ENCODE results near the gene KAT7.

Gene KAT7

DNA sequence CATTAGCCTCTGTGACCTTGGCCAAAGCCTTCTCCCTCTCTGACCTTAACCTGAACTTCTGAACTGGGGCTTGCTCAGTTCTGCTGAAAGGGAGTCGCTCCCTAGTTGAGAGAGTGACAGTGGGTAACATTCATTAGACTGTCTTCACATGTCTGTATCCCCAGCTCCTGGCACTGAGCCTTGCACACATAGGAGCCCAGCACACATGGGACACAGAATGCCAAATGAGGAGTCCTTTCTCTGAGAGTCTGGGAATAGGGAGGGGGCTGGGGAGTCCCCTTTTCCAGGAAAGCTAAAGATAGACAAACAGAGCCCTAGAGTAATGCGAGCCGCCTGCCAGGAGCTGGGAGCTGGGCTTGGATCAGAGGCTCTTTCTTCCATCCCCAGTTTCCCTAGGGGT is 56.8 kb downstream of the KAT7 start:
- DNase-seq = no peak

DNA sequence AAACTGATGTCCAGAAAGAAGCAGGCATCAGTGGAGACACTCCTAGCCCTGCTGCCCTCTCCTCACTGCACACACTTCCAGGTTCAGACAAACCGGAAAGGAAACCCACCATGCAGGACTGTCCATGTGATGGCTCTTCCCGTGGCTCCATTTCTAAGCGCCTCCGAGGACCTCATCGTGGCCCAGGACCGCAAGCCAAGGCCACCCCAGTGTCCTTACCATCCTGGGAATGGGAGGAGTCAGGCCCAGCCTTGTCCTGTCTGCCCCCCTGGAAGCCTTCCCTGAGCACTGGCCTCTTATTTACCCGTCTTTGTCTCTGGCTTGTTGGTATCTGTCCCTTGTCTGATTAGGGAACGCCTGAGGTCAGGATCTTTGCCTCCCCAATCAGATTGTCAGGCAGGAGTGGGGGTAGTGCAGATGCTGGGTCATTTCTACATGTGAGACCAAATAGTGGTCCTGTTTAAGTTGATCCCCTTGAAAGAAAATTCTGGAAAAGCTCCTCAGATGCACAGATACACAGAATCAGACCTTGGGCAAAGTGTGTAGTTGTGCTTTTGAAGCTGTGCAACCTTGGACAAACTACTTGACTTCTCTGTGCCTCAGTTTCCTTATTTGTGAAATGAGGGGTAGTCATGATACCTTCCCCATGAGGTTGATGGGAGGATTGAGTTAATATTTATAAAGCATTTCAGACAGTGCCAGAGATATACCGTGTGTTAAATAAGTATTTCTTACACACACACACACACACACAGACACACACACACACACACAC is 58.6 kb downstream of the KAT7 start:
- no peak for DNase-seq

DNA sequence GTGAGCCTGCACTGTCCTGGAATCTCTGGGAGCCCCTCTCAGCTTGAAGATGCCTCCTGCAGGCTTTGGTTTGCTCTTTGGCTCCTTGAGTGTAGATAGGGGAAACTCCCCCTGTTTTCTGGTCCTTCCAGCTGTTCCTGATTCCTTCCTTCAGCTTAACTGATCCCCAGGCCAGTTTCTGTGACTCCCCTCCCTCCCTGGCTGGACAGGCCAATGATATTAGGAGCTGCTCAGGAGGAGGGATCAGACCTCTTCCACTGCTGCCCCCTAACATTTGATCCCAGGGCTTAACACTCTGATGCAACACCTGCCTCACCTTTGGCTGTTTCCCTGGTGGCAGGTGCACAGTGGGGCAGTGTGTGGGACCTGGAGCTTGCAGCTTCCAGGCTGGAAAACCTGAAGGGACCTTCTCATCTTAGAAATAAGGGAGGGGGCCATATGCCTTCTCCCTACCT is 59.6 kb downstream of the KAT7 start, which contains the start of gene TAC4:
Gene TAC4 (minus strand): TSS at position 51 of the 455 bp plus-strand sequence. CDS start 52 bp downstream, outside the sequence.
- no peak for DNase-seq

DNA sequence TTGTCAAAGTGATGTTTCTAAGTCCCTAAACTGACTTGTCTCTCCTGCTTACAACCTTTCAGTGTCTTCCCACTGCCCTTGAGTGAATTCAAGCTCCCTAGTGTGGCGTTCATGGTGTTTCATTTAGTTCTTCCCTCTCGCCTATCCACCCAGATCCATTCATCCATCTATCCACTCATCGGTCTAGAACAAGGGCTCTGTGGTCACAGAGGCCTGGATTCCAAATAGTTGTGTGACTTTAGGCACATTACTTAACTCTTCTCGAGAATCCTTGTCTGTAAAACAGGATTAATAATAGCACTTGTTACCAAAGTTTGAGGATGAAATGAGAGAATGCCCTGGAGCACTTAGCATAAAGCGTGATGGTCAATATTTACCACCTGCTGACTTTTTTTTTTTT is 60.3 kb downstream of the KAT7 start:
- no peak for DNase-seq

DNA sequence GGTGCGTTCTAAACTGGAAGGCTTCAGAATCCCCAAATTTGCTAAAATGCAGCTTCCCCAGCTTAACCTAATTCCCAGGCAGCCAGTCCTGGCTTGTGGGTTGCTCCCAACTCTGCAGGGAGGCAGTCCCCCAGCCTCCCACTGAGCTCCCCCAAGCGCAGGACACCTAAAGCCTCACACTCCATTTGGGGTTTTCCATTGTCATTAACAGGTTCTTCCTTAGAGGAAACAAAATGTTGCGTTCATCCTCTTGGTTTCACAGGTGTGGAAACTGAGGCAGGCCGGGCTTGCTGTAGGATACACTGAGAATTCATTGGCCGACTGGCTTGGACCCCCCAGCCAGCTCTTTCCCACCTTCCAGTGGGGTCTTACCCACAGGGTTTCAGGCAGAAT is 61.7 kb downstream of the KAT7 start:
- DNase-seq = no peak

DNA sequence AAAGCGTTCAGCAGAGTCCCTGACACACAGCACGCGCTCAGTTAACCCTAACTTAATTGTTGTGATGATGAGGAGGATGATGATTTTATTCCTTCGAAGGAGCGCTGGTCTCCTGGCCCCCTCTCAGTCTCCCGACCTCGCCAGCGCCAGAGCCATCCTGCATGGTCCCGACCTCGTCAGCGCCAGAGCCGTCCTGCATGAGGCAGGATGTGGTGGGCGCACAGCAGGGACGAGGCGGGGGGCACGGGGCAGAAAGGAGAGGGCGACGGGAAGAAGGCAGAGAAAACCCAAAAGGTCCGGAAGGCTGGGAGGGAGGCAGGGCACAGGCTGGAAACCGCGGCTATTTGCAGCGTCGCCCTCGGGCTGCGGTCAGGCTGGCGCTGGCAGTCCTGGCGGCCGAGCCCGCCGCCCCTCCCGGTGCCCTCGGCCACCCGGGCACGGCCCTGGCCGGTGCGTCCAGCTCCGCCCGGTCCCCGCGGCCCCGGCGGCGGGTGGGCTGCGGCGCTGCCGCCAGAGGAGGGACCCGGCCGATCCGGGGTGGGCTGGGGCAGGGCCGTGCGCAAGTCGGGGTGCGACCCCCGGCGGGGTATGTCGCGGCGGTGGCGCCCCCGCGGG is 62.4 kb downstream of the KAT7 start:
- no peak for DNase-seq

DNA sequence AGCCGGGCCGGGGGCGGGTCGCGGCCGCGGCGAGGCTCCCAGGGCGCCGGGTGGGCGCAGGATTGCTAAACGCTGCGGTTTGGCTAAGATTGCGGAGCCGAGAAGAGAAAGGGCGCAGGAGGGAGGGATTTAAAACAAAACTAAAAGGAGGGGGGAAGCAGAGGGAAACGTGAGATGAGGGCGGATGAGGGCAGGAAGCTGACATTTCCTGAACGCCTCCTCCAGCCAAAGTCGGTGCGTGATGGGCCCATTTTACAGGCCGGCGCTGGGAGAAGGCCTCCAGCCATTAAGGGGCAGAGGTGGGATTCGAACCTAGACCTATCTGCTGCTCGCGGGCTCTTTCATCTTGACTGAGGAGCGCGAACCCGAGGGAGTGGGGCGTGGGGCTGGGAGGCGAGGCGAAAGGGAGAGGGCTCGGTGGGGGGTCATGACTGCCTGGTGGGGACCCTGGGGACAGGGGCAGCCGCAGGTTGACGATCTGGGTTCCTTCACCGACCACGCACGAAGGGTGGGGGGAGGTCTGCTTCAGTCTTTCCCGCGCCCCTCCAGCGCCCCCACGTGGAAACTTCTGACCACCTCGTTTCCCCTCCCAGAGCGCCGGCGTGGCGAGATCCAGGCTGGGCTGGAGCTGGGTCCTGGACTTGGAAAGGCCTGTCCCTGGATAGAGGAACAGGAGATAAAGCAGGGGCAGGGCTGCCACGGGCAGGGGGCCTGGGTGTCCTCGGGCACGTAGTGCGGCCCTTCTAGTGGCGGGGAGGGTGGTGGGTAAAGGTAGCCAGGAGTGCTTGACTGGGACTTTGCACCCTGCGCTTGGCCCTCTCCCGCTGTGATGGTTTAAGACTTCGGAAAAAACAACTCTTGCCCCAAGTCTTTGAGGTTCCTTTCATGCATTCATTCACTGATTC is 63.2 kb downstream of the KAT7 start:
- DNase-seq = no peak

DNA sequence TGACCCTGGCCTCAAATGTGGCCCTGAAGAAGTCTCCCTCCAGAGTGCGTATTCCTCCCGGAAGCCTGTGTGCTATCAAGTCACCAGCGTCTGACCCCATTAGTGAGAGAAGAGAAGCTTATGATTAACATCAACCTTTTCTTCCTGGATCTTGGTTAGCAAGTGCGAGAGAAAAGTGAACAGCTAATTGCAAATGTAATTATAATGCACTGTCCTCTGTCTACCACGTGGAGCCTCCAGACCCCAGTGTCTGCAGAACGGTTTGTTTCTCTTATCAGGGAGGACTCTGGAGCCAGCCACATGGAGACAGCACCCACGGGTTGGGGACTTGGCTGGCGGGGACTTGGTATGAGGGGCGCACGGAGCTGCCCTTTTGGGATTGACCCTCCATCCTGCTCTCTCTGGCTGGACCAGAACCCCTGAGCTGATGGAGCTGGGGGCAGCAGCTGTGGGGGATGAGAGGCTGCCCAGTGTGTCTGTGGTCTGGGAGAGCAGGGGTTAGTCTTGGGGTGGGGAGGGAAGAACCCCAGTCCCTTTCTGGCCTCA is 65.1 kb downstream of the KAT7 start:
- DNase-seq = no peak

DNA sequence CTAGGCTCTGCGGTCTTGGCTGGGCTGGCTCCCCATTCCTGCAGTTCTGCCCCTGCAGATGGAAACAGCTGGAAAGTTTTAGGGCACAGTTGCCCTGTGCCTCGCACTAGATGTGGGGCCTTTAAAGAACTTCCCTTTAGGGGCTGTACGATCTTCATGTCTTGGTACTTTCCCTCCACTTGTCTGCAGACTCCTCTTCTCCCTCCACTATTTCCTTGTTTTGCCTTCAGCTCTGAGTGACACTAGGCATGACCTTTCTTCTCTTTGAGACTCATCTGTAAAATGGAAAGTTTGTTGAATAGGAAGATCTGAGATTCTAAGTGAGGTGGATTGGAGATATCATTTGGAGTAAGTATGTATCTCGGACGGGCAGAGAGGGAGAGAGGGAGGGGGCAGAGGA is 65.6 kb downstream of the KAT7 start:
- DNase-seq = no peak

DNA sequence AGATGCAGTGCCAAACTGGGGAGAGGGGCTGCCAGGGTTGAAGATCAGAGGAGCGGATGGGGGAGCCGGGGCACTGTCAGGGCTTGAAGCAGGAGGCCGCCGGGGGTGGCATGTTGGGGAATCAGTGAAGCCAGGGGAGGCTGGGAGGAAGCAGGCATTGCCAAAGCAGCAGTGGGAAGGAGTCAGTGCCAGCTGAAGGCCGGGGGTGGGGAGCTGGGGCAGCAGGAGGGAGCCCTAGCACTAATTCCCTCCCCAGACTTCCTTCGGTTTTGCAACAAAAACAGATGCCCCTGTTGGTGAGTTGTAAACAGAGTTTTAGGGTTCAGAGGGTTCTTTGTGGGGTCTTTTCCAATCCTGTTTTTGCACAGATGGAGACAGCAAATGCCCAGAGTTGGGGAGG is 70.3 kb downstream of the KAT7 start:
- DNase-seq = no peak

DNA sequence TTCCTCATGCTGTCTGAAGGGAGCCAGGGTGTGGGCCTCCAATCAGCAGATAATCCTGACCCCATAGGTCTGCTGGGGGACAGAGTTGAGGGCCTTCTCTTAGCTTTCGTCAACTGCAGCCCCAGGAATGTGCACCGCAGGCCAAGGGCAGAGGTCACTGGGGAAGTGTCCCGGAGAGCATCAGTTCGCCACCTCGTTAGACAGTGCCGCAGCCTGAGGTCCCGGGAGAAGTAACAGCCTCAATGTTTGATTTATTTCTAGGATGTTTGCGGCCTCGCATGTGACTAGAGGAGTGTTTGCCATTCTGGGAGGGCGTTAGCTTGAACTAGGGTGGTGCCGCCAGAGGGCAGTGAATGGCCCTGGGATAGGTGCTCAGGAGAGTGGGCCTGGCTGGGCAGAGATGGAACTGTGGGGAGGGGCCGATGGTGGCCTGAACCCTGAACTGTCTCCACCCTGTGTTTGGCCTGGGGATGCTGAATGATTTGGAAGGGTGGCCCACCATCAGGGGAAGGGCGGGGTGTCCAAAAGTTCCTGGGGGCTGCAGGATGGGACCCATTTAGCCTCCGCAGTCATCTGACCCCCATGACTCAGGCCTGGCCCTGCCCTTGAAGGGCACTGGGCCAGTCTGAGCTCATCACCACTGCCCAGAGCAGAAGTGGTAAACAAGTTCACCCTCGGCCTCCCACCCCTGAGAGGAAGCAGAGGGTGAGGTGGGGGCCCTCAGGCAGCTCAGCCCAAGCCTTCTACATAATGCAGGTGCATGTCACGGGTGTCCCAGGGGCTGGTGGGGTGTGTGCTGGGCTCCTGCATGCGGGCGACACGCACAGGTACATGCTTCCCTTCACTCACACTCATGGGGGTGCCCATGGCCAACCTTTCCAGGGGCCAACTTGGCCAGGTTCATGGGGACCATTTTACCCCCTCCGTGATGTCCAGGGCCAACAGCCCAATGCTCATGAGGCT is 71.8 kb downstream of the KAT7 start:
- no peak for DNase-seq

DNA sequence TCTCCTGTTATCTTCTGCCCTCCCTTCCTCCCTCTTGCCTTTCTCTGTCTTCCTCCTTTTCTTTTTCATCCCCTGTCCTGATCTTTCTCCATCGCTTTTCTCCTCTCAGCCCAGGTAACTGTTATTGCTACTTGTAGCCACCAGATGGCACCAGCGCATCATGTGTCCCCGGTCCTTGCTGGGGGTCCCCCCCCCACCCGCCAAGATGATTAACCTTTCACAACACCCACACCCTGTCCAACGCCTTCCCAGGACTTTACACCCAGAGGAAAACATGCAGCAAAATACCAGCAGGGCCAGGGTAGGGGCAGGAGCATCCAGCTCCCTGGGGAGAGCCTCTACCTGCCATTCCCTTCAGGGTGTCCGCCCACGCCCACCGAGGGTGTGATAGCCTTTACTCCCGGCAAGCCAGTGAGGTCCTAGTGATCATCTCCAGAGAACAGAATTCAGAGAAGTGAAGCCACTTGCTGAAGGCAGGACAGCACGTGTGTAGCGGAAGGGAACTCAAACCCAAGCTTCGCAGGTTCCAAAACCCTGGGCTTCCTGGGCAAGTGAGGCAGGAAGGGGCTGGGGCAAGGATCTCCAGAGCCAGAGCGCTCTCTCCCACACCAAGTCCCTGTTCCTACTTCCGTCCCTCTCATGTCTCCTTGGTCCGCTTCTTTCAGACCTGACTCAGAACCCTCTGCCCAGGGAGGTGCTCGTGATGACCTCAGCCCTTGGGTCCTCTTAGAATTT is 72.8 kb downstream of the KAT7 start:
- DNase-seq = no peak

DNA sequence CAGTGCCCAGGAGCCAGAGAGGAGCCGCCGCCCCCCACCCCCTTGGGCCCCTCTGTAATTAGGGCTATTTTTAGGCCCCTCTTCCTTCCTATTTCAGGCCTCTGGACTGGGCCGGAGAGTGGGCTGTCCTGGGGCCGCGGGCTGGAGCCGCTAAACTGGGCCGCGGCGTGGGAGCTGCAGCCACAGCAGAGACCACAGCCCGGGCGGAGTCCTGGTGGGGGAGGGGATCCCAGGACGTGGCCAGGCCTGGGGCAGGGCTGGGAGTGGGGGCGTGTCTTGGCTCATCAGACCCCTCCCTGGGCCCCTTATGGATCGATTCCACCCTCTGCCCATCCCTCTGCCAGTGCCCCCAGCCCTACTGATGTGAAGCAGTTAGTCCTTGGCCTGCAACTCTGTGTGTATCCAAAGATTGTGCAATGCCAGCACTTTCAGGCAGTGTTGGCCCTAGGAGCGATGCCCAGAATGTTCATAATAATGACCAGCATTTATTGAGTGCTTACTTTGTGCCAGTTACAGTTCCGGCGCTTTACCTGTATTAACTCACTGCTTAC is 74.4 kb downstream of the KAT7 start:
- DNase-seq = no peak

DNA sequence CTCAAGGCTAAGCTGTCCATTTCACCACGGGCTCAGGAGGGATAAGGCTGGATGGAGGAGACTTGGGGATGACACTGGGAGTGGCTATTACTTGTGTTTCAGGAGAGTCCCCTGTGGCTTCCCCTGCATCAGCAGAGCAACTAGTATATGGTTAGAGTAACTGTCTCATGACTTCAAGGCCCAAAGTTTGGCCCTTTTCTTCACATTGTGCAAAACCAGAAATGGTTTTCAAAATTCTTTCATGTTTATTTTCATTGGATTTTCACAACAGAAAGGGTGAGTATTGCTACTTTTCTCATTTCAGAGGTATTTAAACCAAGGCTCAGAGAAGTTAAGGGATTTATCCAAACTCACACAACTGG is 77.5 kb downstream of the KAT7 start:
- no peak for DNase-seq

DNA sequence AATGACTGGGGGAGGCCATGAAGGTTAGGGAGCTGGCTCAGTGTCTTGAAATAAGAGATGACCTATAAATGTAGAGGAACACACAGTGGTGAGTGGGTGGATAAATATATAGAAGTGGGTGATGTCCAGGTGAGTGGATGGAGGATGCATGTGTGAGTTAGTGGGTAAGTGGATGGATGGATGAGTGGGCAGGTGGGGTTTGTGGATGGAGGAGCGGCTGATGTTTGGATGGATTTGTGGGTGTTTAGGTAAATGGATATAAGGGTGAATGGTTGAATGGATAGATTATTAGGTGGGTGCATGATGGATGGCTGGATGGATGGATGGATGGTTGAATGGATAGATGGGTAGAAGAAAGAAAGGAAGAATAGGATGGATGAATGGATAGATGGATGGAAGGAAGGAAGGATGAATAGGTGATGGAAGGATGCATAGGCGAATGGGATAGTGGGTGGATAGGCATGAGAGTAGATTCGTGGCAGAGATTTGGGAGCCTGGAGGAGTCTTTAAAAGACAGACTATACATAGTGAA is 78.5 kb downstream of the KAT7 start:
- DNase-seq = no peak

DNA sequence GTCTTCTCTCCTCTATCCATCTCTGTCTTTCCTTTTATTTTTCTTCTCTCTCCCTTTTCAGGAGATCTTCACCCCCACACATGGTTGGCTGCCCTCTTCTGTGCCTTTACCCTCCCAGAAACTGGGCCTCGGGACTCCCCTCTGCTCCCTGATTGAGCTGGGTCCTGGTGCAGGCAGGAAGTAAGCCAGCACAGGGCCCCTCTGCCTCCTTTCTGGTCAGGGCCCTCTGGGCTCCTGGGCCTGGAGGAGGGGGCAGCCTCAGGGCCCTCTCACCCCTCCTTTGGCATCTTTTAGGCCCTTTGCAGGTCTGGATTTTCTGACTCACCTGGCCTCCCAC is 80.5 kb downstream of the KAT7 start:
- no peak for DNase-seq

DNA sequence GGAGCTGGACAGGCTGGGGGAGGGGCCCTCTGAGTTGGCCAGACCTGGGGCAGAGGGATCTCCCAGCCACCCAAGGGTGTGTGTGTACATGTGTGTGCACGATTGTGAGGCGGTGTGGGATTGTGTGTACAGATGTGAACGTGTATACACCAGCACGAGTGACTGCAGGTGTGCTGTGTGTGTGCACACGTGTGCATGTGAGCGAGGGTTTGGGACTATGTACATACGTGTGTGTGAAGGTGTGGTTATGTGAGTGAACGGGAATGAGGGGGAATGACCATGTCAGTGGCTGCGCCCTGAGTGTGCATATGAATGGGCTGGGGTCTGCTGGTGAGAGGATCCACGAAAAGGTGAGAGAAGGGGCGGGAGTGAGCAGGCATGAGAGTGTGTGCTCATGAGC is 81.8 kb downstream of the KAT7 start:
- DNase-seq = no peak

DNA sequence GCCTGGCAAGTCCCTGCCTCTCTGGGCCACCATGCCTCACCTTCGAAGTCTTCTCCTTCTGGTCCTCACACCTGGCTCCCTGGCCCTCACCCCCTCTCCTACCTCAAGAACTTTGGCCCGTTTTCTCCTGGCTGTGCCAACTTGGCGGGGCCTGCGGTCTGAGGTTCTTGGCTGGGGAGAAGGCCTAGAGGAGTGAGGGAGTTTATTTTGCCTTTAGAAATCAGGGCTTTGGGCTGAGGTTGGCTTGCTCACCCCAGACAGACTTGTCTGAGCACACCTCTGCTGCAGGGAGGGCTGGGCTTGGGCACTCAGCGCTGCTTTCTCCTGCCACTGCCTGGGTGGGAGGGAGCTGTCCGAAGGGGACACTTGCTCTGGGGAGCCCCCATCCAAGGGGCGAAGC is 82.7 kb downstream of the KAT7 start:
- no peak for DNase-seq

DNA sequence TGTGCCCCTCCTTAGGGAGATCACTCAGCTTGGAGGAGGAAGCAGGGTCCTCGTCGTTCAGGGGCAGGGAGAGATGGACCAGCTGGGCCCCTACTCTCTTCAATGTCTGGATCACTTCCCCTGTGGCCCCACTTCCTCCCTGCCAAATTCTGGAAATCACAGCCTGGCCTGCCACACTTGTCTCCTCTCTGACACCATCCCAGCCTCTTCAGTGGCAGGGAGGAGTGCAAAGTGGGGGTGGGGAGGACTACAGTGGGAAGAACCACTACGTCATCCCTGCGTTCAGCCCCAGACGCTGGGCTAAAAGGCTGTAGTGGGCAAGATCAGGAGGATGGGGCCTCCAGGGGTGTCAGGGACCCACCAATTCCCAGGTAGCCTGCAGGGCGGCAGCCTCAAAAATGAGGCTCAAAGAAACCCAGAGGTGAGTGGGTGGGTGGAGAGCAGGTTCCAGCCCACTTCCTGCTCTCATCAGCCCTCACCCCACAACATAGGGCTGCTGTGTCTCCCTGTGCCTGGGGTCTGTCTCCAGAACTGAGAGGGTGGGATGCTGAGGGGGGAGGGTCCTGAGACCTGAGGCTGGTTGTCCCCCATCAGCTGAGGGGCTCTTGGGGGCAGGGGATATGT is 84.4 kb downstream of the KAT7 start:
- DNase-seq = no peak

DNA sequence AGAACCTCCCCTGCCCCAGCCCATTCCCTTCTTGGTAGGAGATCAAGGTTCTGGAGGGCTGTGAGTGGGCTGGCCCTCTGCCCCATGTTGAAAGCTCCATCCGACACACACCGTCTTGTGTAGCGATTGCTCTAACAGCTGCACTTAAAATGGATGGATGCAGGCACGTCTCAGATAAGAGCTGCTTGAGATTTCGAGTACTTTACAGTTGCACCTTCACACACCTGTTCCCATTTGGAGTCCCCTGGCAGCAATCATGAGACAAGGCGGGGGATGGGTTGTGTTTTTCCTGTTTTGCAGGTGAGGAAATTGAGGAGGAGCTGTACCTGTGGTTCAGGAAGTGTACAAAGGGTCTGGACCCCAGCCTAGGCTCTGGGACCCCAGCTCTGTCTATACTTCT is 85.0 kb downstream of the KAT7 start:
- no peak for DNase-seq

DNA sequence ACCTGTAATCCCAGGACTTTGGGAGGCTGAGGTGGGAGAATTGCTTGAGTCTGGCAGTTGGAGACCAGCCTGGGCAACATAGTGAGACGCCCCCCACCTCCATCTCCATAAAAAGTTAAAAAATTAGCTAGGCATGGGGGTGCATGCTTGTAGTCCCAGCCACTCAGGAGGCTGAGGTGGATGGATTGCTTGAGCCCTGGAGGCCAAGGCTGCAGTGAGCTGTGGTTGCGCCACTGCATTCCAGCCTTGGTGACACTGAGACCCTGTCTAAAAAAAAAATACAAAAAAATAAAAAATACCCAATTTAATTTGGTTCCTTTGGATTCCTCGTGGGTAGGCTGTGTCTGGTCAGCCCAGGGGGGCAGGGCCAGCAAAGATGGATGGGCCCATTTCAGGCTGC is 85.4 kb downstream of the KAT7 start:
- DNase-seq = no peak
